ENCODE data around the gene SPINK5. TPM values are rescaled to one million over a fixed set of nuclear protein-coding genes. Genes with fewer than 3 reads are reported as not detected.

Gene SPINK5
- total and polyA plus RNA-seq, 8 donors = 0.56 to 6.6 (median 1.3) TPM

GRCh38 chr5:148172377-148172776, 108.6 kb downstream of the SPINK5 start:
- DNase-seq (no peak), ATAC-seq (no peak)
- Histone ChIP-seq H3K9me3 (no peaks in the 10 kb centered on the region), H3K4me1 (no peaks in the 10 kb centered on the region), H3K27me3 (no peaks in the 10 kb centered on the region), H3K27ac (no peak overlapping the region), H3K4me3 (no peak overlapping the region), H3K36me3 (no peaks in the 10 kb centered on the region)
- intact Hi-C loops (cut with DNase I) = no loop called here
- no peak for TF ChIP-seq CTCF (IDR thresholded peaks at IDR 0.05)

GRCh38 chr5:148176480-148176879, 112.7 kb downstream of the SPINK5 start:
- Histone ChIP-seq H3K27me3 (no peaks in the 10 kb centered on the region), H3K4me3 (no peak overlapping the region), H3K27ac (no peak overlapping the region), H3K9me3 (no peaks in the 10 kb centered on the region), H3K36me3 (no peaks in the 10 kb centered on the region), H3K4me1 (peaks cover 0 to 17% of the 10 kb centered on the region in 2 donors)
- intact Hi-C loops (cut with DNase I) = no loop called here
- TF ChIP-seq CTCF (IDR thresholded peaks at IDR 0.05) = no peak
- ATAC-seq = no peak
- DNase-seq = no peak

GRCh38 chr5:148177207-148177606, 113.4 kb downstream of the SPINK5 start:
- H3K27ac ChIP-seq = no peak overlapping the region
- no peaks in the 10 kb centered on the region for H3K27me3 ChIP-seq
- ATAC-seq = no peak
- no peak for TF ChIP-seq CTCF (IDR thresholded peaks at IDR 0.05)
- peaks cover 0 to 17% of the 10 kb centered on the region in 2 donors for H3K4me1 ChIP-seq
- intact Hi-C loops (cut with DNase I) = no loop called here
- no peak for DNase-seq
- no peaks in the 10 kb centered on the region for H3K36me3 ChIP-seq
- H3K4me3 ChIP-seq = no peak overlapping the region
- no peaks in the 10 kb centered on the region for H3K9me3 ChIP-seq

DNA sequence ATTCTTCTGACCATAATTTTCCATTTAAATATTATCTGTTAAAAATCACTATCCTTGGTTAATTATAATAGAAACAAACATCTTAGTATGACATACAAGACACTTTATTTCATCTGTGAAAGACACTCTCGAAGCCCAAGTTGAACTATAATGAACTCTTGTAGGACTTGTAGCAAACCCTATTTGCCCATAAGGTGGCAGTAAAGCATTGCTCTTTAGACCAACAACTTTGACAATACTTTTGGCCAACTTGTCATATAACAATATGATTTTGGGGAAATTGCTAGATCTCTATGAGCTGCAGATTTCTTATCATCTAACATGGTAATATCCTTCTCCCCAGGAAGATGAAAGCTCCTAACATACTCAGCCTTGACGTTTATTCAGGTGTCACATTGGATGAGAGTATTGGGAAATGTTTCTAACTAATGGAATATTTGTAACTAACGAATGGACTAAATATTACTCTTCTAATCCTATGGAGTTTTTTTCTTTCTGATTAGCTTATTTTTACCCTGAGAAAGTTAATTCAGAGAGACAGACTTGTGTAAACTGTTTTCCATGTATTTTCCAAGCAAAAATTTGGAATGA, 115.5 kb downstream of the SPINK5 start:
- Histone ChIP-seq H3K9me3 (no peaks in the 10 kb centered on the region), H3K27ac (no peak overlapping the region), H3K36me3 (no peaks in the 10 kb centered on the region), H3K27me3 (no peaks in the 10 kb centered on the region), H3K4me1 (peaks cover 0 to 17% of the 10 kb centered on the region in 2 donors), H3K4me3 (no peak overlapping the region)
- intact Hi-C loops (cut with DNase I) = no loop called here
- TF ChIP-seq CTCF (IDR thresholded peaks at IDR 0.05) = peak; percentile 65 to 69
- ATAC-seq (peak; percentile 94), DNase-seq (peak in 2 of 4 donors; percentile 32 to 66)

- Histone ChIP-seq H3K4me1 (peaks cover 0 to 22% of the 10 kb centered on the region in 2 donors), H3K4me3 (no peak overlapping the region), H3K36me3 (no peaks in the 10 kb centered on the region), H3K27ac (peak overlapping the region; percentile 65 to 93), H3K27me3 (no peaks in the 10 kb centered on the region), H3K9me3 (no peaks in the 10 kb centered on the region)
- TF ChIP-seq CTCF (IDR thresholded peaks at IDR 0.05) = no peak
- peak; percentile 97 for ATAC-seq
- DNase-seq = no peak
- intact Hi-C loops (cut with DNase I) = no loop called here
Measured at GRCh38 chr5:148186248-148187003, 122.6 kb downstream of the SPINK5 start.

Measured in left lung (tissue), 10 donors.